Karpas-422 (cell line): ENCODE results near the gene GRIA4. TPM values are rescaled to one million over a fixed set of nuclear protein-coding genes. Genes with fewer than 3 reads are reported as not detected.

ENCODE experiments used
- DNase-seq: peaks from one replicate; pipeline ENCODE4 v3.0.0-alpha.2; 2015
- H2AFZ ChIP-seq: fragments of 200-600 bp; sonication (generic); 2 replicates; pipeline ENCODE4 v1.6.1; 2014; ENCODE audit warnings: antibody characterized with exemption, low read length, mixed read lengths
- H3K27ac ChIP-seq: fragments of 200-600 bp; sonication (generic); 2 replicates; pipeline ENCODE4 v1.5.1; 2014; ENCODE audit warnings: mild to moderate bottlenecking, low read length, moderate library complexity
- H3K27me3 ChIP-seq: fragments of 200-600 bp; sonication (generic); 2 replicates; pipeline ENCODE4 v1.6.1; 2014; ENCODE audit warnings: low read length, mixed read lengths
- H3K36me3 ChIP-seq: fragments of 200-600 bp; sonication (generic); 2 replicates; pipeline ENCODE4 v1.6.1; 2014; ENCODE audit warnings: low read length, mixed read lengths; ENCODE audit not compliant: insufficient read depth
- H3K4me1 ChIP-seq: fragments of 200-600 bp; sonication (generic); 2 replicates; pipeline ENCODE4 v1.6.1; 2014; ENCODE audit warnings: mild to moderate bottlenecking, low read length, mixed read lengths
- H3K4me2 ChIP-seq: fragments of 200-600 bp; sonication (generic); 2 replicates; pipeline ENCODE4 v1.6.1; 2014; ENCODE audit warnings: low read length, low read depth, mild to moderate bottlenecking; ENCODE audit not compliant: poor library complexity, severe bottlenecking
- H3K4me3 ChIP-seq: fragments of 200-600 bp; sonication (generic); 2 replicates; pipeline ENCODE4 v1.5.1; 2014; ENCODE audit warnings: mild to moderate bottlenecking, antibody characterized with exemption, low read length, mixed read lengths
- H3K79me2 ChIP-seq: fragments of 200-600 bp; sonication (generic); 2 replicates; pipeline ENCODE4 v1.6.1; 2014; ENCODE audit warnings: mild to moderate bottlenecking, low read length, mixed read lengths
- H3K9ac ChIP-seq: fragments of 200-600 bp; sonication (generic); 2 replicates; pipeline ENCODE4 v1.6.0; 2014; ENCODE audit warnings: low read length
- H3K9me2 ChIP-seq: fragments of 200-600 bp; sonication (generic), shearing (Covaris generic); replicated peaks from 2 replicates; pipeline ENCODE4 v1.6.0; 2014; ENCODE audit warnings: mild to moderate bottlenecking, low read length, moderate library complexity; ENCODE audit not compliant: insufficient read depth
- H3K9me3 ChIP-seq: fragments of 300-700, 200-600 bp; sonication (generic); 2 replicates; pipeline ENCODE4 v1.6.1; 2014; ENCODE audit warnings: low read length, mixed read lengths
- H4K20me1 ChIP-seq: fragments of 200-600 bp; sonication (generic); 2 replicates; pipeline ENCODE4 v1.6.1; 2014; ENCODE audit warnings: mild to moderate bottlenecking, antibody characterized with exemption, low read length, low read depth; ENCODE audit not compliant: insufficient read depth
- total RNA-seq: library from RNA; depleted of rRNA; stranded (reverse); fragments of >200 nt; shearing (Covaris generic); gene quantifications from 2 replicates; pipeline ENCODE4 v1.2.3, GENCODE V29; 2014; ENCODE audit warnings: low replicate concordance

The GRIA4 gene
- total RNA-seq, 1 experiment from 2014 or later, result 0.19 TPM

DNA sequence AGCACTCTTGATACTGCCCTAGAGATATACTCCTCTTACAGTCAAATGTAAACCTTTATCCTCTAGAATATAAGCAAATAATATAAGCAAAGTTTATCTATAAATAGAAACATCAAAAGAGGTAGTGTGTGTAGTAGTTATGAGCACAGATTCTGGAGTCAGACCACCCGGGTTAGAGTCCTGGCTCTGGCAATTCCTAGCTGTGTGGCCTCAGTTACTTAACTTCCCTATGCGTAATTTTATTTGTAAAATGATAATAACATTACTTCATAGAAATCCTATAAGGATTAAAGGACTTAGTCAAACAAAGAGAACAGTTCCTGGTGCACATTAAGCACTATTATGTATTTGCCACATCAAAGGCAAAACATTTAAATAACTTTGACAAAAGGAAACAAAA lies 405.2 kb downstream of the GRIA4 start:
- peak; percentile 56 for DNase-seq
- Histone ChIP-seq H3K79me2 (peaks cover 99% of the 10 kb centered on the region), H3K9ac (no peak overlapping the region), H3K27ac (peak overlapping the region; percentile 21), H3K4me1 (peaks cover 54% of the 10 kb centered on the region), H3K4me3 (peak overlapping the region; percentile 8), H3K27me3 (no peaks in the 10 kb centered on the region), H3K4me2 (peak overlapping the region; percentile 49), H4K20me1 (0 out of 2 replicates have a peak, but pooled peaks cover 3% of the 10 kb centered on the region), H3K9me3 (no peaks in the 10 kb centered on the region), H3K36me3 (peaks cover 88% of the 10 kb centered on the region), H2AFZ (no peak overlapping the region), H3K9me2 (no peaks in the 10 kb centered on the region; the same call in 1 of the 2 replicates)

DNA sequence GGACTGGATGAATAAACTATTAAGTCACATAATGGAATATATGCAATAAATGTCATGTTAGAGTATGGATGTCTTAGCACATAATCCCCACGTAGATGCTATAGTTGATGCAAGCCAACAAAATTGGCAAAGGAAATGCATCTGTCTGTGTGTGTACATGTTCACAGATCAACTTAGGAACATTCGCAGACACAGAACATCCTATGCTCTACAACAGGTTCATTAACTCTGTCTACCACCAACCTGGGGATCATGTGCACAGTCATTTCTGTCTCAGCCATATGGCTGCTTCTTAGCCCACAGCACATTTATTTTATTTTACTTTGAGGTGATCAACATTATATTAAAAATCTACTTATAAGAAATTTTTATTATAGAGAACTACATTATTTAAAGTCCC lies 407.2 kb downstream of the GRIA4 start:
- no peak for DNase-seq
- no peaks in the 10 kb centered on the region for H3K27me3 ChIP-seq
- H4K20me1 ChIP-seq, result no peaks in the 10 kb centered on the region
- no peaks in the 10 kb centered on the region; the same call in 1 of the 2 replicates for H3K9me2 ChIP-seq
- peaks cover 75% of the 10 kb centered on the region for H3K36me3 ChIP-seq
- peak overlapping the region; percentile 5 for H3K4me2 ChIP-seq
- no peaks in the 10 kb centered on the region for H3K9me3 ChIP-seq
- H2AFZ ChIP-seq, result no peak overlapping the region
- no peak overlapping the region for H3K9ac ChIP-seq
- no peak overlapping the region for H3K27ac ChIP-seq
- H3K4me1 ChIP-seq, result peaks cover 65% of the 10 kb centered on the region
- H3K79me2 ChIP-seq, result peaks cover 98% of the 10 kb centered on the region
- H3K4me3 ChIP-seq, result no peak overlapping the region

DNA sequence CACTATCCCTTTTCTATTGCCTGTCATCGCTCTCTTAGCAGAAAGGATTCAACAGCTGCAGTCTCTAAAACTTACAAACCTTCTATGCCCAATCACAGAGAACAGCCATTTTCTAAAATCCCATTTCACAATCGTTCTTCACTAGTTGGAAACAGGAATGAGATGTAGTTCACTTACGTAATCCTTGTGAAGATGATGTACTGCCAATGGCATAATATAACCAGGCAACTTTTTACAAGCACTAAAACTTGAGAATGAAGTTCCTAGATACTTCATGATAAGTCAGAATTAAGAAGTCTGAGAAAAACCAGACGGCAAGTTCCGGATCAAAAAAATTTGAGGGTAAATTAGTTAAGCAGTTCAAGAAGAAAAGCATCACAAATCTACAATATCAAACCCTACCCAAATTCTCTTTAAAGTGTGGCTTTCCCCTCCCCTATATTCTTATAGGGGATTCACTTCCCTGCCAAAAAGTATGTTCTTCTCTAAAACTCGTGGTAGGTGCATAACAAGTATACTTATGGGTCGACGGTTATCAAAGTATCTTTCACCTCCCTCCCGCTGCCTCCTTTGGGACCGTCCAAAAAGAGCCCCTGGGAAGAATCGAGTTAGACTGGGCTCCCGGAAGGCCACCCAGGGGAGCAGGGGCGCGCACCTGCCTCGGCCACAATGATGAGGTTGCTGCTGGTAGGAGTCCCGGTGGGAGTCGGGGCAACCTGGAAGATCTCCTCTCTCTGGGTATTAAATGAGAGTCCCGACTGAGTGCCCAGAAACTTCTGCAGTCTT lies 411.5 kb downstream of the GRIA4 start:
- Histone ChIP-seq H3K4me3 (peak overlapping the region; percentile 69), H3K4me2 (peak overlapping the region; percentile 85), H3K4me1 (peaks cover 51% of the 10 kb centered on the region), H2AFZ (peak overlapping the region; percentile 60), H3K36me3 (peaks cover 37% of the 10 kb centered on the region), H3K9ac (peak overlapping the region; percentile 81), H3K79me2 (peaks cover 55% of the 10 kb centered on the region), H3K27ac (peak overlapping the region; percentile 41), H3K27me3 (no peaks in the 10 kb centered on the region), H3K9me2 (no peaks in the 10 kb centered on the region; the same call in 1 of the 2 replicates), H3K9me3 (no peaks in the 10 kb centered on the region), H4K20me1 (no peaks in the 10 kb centered on the region)
- peak; percentile 75 for DNase-seq

GRCh38 chr11:106021967-106022794 lies 412.3 kb downstream of the GRIA4 start, which contains the start of gene MSANTD4:
MSANTD4 (minus strand) TSS chr11:106022240; CDS start chr11:106010917, 11,323 bp downstream.
- no peaks in the 10 kb centered on the region; the same call in 1 of the 2 replicates for H3K9me2 ChIP-seq
- H3K4me1 ChIP-seq, result peaks cover 43% of the 10 kb centered on the region
- peak within 1 kb of the TSS; percentile 69 for H3K4me3 ChIP-seq
- peak within 1 kb of the TSS; percentile 81 for H3K9ac ChIP-seq
- H3K79me2 ChIP-seq, result peaks cover 47% of the 10 kb centered on the region
- peak; percentile 100 for DNase-seq
- peak within 1 kb of the TSS; percentile 41 for H3K27ac ChIP-seq
- H3K27me3 ChIP-seq, result no peaks in the 10 kb centered on the region
- peak within 1 kb of the TSS; percentile 85 for H3K4me2 ChIP-seq
- peaks cover 31% of the 10 kb centered on the region for H3K36me3 ChIP-seq
- no peaks in the 10 kb centered on the region for H3K9me3 ChIP-seq
- H2AFZ ChIP-seq, result peak within 1 kb of the TSS; percentile 76
- no peaks in the 10 kb centered on the region for H4K20me1 ChIP-seq

DNA sequence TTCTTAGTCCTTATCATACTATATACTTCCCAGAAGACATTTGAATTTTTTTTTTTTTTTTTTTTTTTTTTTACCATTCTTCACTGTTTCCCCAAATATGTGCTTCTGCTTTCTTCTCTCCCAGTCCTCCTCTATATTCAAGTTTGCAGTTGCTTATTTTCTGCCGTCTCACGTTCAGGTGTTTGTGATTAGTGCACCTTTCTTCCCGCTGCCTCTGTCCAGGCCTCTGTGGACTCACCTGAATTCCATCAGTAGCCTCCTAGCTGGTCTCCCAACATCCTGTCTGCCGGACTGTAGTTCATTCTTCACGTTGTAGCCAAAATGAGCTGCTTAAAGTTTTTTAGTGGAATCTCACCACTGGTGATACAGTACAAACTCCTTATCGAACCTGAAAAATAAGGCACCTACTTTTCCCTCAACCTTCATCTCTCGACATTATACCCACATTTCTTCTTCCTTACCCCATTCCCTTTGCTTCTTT lies 413.0 kb downstream of the GRIA4 start:
- H2AFZ ChIP-seq, result peak overlapping the region; percentile 76; the same call in 1 of the 2 replicates
- DNase-seq, result no peak
- H3K4me1 ChIP-seq, result peaks cover 39% of the 10 kb centered on the region
- no peaks in the 10 kb centered on the region for H4K20me1 ChIP-seq
- H3K36me3 ChIP-seq, result peaks cover 28% of the 10 kb centered on the region
- H3K9me3 ChIP-seq, result no peaks in the 10 kb centered on the region
- H3K27me3 ChIP-seq, result no peaks in the 10 kb centered on the region
- H3K9me2 ChIP-seq, result no peaks in the 10 kb centered on the region; the same call in 1 of the 2 replicates
- H3K9ac ChIP-seq, result peak overlapping the region; percentile 81
- peaks cover 41% of the 10 kb centered on the region for H3K79me2 ChIP-seq
- H3K27ac ChIP-seq, result peak overlapping the region; percentile 7; the same call in 1 of the 2 replicates
- H3K4me2 ChIP-seq, result peak overlapping the region; percentile 85
- H3K4me3 ChIP-seq, result peak overlapping the region; percentile 69

DNA sequence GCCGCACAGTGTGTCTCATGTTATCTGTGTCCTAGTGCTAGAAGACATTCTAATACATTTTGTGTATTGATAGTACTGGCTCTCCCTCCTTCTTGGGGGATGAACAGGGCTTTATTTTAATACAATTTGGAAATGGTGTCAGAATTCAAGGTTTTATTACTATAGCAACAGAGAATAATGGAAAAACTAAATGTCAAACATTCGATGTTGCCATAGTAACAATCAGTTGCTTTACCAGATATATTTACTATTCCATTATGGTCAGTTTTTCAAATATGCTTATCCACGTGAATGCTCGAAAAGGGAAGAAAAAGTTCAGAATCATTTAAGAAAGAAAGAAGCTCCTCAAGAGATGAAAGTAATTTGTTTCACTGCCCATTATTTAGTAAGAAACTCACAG lies 420.7 kb downstream of the GRIA4 start:
- no peaks in the 10 kb centered on the region for H3K9me2 ChIP-seq
- H3K36me3 ChIP-seq, result no peaks in the 10 kb centered on the region
- H3K9ac ChIP-seq, result no peak overlapping the region
- H4K20me1 ChIP-seq, result no peaks in the 10 kb centered on the region
- DNase-seq, result no peak
- H3K27me3 ChIP-seq, result no peaks in the 10 kb centered on the region; the same call in 1 of the 2 replicates
- no peak overlapping the region for H3K4me2 ChIP-seq
- H3K27ac ChIP-seq, result no peak overlapping the region
- no peaks in the 10 kb centered on the region for H3K9me3 ChIP-seq
- H3K4me3 ChIP-seq, result no peak overlapping the region
- H3K4me1 ChIP-seq, result no peaks in the 10 kb centered on the region
- no peak overlapping the region for H2AFZ ChIP-seq
- no peaks in the 10 kb centered on the region for H3K79me2 ChIP-seq

- Histone ChIP-seq H3K9me2 (no peaks in the 10 kb centered on the region), H4K20me1 (no peaks in the 10 kb centered on the region), H3K4me1 (no peaks in the 10 kb centered on the region), H3K36me3 (no peaks in the 10 kb centered on the region), H2AFZ (no peak overlapping the region), H3K27me3 (no peaks in the 10 kb centered on the region; the same call in 1 of the 2 replicates), H3K79me2 (no peaks in the 10 kb centered on the region), H3K27ac (no peak overlapping the region), H3K4me2 (no peak overlapping the region), H3K9ac (no peak overlapping the region), H3K4me3 (no peak overlapping the region), H3K9me3 (no peaks in the 10 kb centered on the region)
- no peak for DNase-seq
These were observed 421.4 kb downstream of the GRIA4 start for GRCh38 chr11:106031202-106031810.
